Sigmoid colon (tissue), 4 donors: ENCODE data around the gene REXO2.

Source experiments
- EP300 ChIP-seq, 4 donors: sonication (generic); formaldehyde crosslinking; IDR thresholded peaks; one replicate each; pipeline ENCODE4 v1.6.1; 2017; ENCODE audit warnings: antibody characterized with exemption in 4 of 4
- POLR2A ChIP-seq, 2 donors: fragments of 450-650 bp; IDR thresholded peaks; one replicate each; pipeline ENCODE4 v1.6.1; 2016; ENCODE audit warnings: antibody characterized with exemption in 2 of 2, mild to moderate bottlenecking in 2 of 2, moderate library complexity in 2 of 2
- POLR2AphosphoS5 ChIP-seq, 4 donors: sonication (generic); formaldehyde crosslinking; IDR thresholded peaks; one replicate each; pipeline ENCODE4 v1.6.1; 2017; ENCODE audit warnings: antibody characterized with exemption in 4 of 4

- TF ChIP-seq POLR2AphosphoS5 (IDR thresholded peaks at IDR 0.05) (no peak), EP300 (IDR thresholded peaks at IDR 0.05) (no peak), POLR2A (IDR thresholded peaks at IDR 0.05) (no peak)
These were observed 26.3 kb upstream of the REXO2 start for GRCh38 chr11:114412946-114413345.
